OCI-LY3 (cell line): Measurements from ENCODE around the gene C16orf90.

Source experiments
- H2AFZ ChIP-seq: fragments of 200-600, 300-600 bp; shearing (Covaris generic); 2 replicates; pipeline ENCODE4 v1.6.0; 2014; ENCODE audit warnings: antibody characterized with exemption, low read depth, low read length
- H3K27ac ChIP-seq: fragments of 200-600, 300-600 bp; sonication (generic); 2 replicates; pipeline ENCODE4 v1.5.1; 2014; ENCODE audit warnings: mild to moderate bottlenecking, low read length, moderate library complexity, mixed read lengths
- H3K27me3 ChIP-seq: fragments of 200-600, 300-600 bp; sonication (generic); 2 replicates; pipeline ENCODE4 v1.6.1; 2014; ENCODE audit warnings: low read depth, low read length, mixed read lengths
- H3K36me3 ChIP-seq: fragments of 200-600, 300-600 bp; sonication (generic); replicated peaks from 2 replicates; pipeline ENCODE3; 2014; ENCODE audit warnings: low read depth, low read length, mixed read lengths
- H3K4me1 ChIP-seq: fragments of 300-600, 200-600 bp; sonication (generic); 2 replicates; pipeline ENCODE4 v1.6.1; 2014; ENCODE audit warnings: low read length, mixed read lengths
- H3K4me2 ChIP-seq: fragments of 200-600, 300-600 bp; sonication (generic); 2 replicates; pipeline ENCODE4 v1.6.1; 2014; ENCODE audit warnings: low read length, mixed read lengths
- H3K4me3 ChIP-seq: fragments of 300-600, 200-600 bp; sonication (generic); 2 replicates; pipeline ENCODE4 v1.5.1; 2014; ENCODE audit warnings: antibody characterized with exemption, mild to moderate bottlenecking, low read length, moderate library complexity
- H3K79me2 ChIP-seq: fragments of 300-600, 200-600 bp; shearing (Covaris generic); 2 replicates; pipeline ENCODE4 v1.6.1; 2014; ENCODE audit warnings: mild to moderate bottlenecking, low read length, mixed read lengths
- H3K9ac ChIP-seq: fragments of 300-600, 200-600 bp; shearing (Covaris generic); 2 replicates; pipeline ENCODE4 v1.6.0; 2014; ENCODE audit warnings: mild to moderate bottlenecking, low read length, moderate library complexity
- H3K9me3 ChIP-seq: fragments of 200-600, 300-600 bp; shearing (Covaris generic); 2 replicates; pipeline ENCODE4 v1.6.1; 2014; ENCODE audit warnings: low read length, mixed read lengths; ENCODE audit not compliant: insufficient read depth
- H4K20me1 ChIP-seq: fragments of 200-600, 300-600 bp; sonication (generic); 2 replicates; pipeline ENCODE4 v1.6.1; 2016; ENCODE audit warnings: low read length, mixed read lengths; ENCODE audit not compliant: insufficient read depth
- EZH2phosphoT487 ChIP-seq: fragments of 200-600 bp; shearing (Covaris generic); IDR thresholded peaks from 2 replicates; pipeline ENCODE4 v1.6.1; 2018; ENCODE audit warnings: antibody characterized with exemption, mixed run types, low read depth
- TF ChIP-seq, protein P1 (sequence below): fragments of 200-600, 300-600 bp; sonication (generic); IDR thresholded peaks from 2 replicates; pipeline ENCODE4 v1.5.1; 2014; ENCODE audit warnings: antibody characterized with exemption, low read length, low read depth

C16orf90 gene, protein sequence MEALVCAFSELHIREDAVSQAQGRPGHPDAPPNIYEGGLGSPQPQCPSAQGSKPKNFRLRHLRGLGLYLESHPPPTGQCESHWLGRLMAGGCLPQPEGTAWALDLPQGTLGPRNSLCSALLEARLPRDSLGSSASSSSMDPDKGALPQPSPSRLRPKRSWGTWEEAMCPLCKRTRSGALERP

DNA sequence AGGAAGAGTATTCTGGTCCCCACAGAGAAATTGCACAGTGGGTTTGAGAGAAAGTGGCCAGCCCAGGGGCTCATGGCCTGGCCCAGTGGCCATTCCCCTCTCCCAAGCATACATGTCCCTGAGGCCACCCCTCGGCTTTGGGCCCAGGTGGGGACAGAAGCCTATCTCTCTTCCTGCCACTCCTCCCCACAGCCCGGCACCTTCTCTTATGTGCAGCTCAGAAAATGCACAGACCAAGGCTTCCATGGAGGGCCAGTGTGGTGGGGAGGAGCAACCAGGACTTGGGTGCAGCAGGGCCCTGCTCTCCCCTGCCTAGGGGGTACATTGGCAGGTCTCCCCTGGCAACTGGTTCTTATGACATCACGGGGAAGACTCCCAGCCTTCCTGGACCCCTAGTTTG is at the start of gene C16orf90:
TSS of gene C16orf90 (minus strand) at position 314 of the 400 bp plus-strand sequence. CDS start at position 246, 68 bp downstream.
- H3K9ac ChIP-seq, result no peak within 1 kb of the TSS
- TF ChIP-seq, protein P1, sequence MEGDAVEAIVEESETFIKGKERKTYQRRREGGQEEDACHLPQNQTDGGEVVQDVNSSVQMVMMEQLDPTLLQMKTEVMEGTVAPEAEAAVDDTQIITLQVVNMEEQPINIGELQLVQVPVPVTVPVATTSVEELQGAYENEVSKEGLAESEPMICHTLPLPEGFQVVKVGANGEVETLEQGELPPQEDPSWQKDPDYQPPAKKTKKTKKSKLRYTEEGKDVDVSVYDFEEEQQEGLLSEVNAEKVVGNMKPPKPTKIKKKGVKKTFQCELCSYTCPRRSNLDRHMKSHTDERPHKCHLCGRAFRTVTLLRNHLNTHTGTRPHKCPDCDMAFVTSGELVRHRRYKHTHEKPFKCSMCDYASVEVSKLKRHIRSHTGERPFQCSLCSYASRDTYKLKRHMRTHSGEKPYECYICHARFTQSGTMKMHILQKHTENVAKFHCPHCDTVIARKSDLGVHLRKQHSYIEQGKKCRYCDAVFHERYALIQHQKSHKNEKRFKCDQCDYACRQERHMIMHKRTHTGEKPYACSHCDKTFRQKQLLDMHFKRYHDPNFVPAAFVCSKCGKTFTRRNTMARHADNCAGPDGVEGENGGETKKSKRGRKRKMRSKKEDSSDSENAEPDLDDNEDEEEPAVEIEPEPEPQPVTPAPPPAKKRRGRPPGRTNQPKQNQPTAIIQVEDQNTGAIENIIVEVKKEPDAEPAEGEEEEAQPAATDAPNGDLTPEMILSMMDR, result no peak
- no peak for TF ChIP-seq EZH2phosphoT487
- no peak within 1 kb of the TSS for H3K27ac ChIP-seq
- H3K27me3 ChIP-seq, result no peaks in the 10 kb centered on the region
- no peaks in the 10 kb centered on the region for H3K36me3 ChIP-seq
- H3K4me3 ChIP-seq, result no peak within 1 kb of the TSS
- no peaks in the 10 kb centered on the region for H3K4me1 ChIP-seq
- no peaks in the 10 kb centered on the region for H3K79me2 ChIP-seq
- H3K4me2 ChIP-seq, result no peak within 1 kb of the TSS
- no peaks in the 10 kb centered on the region for H3K9me3 ChIP-seq
- H4K20me1 ChIP-seq, result no peaks in the 10 kb centered on the region
- H2AFZ ChIP-seq, result no peak within 1 kb of the TSS

DNA sequence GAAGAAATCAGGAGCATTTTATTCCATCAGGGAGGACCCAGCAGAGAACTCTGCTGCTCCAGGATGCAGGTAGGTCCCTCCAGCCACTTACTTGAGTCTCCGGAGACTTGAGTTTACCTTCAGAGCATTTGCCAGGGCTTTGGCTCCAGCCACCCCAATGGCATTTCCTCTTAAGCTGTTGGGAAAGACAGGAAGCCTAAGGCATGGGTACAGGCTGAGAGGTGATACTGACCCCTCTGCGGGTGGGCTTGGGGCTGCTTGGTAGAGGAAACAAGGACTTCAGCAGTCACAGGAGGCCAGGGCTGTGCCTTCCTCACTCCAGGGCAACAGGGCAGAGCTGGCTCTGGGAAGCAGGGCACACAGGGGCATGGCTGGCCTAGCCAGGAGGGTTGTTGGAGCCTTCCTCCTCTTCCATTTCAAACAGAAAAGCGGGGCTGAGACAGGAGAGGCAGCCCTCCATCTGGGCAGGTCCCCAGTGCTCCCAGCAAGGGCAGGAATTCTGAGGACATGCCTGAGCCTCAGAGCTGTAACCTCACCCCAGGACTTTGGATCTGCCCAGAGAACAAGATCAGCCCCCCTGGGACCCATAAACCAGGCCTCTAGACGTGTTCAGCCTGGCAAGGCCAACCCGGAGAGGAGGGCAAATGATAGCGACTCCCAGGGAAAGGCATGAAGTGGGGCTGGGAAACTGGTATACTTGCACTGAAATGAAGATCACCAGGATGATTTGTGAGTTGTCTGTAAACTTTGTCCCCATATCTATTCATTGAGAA is 47.5 kb upstream of the C16orf90 start:
- H3K9ac ChIP-seq, result no peak overlapping the region
- TF ChIP-seq, protein P1, result no peak
- no peak for TF ChIP-seq EZH2phosphoT487
- H3K4me3 ChIP-seq, result no peak overlapping the region
- no peaks in the 10 kb centered on the region for H3K4me1 ChIP-seq
- no peaks in the 10 kb centered on the region for H3K9me3 ChIP-seq
- no peaks in the 10 kb centered on the region for H4K20me1 ChIP-seq
- H2AFZ ChIP-seq, result no peak overlapping the region
- no peaks in the 10 kb centered on the region for H3K27me3 ChIP-seq
- H3K27ac ChIP-seq, result no peak overlapping the region
- no peak overlapping the region for H3K4me2 ChIP-seq
- no peaks in the 10 kb centered on the region for H3K36me3 ChIP-seq
- H3K79me2 ChIP-seq, result no peaks in the 10 kb centered on the region

DNA sequence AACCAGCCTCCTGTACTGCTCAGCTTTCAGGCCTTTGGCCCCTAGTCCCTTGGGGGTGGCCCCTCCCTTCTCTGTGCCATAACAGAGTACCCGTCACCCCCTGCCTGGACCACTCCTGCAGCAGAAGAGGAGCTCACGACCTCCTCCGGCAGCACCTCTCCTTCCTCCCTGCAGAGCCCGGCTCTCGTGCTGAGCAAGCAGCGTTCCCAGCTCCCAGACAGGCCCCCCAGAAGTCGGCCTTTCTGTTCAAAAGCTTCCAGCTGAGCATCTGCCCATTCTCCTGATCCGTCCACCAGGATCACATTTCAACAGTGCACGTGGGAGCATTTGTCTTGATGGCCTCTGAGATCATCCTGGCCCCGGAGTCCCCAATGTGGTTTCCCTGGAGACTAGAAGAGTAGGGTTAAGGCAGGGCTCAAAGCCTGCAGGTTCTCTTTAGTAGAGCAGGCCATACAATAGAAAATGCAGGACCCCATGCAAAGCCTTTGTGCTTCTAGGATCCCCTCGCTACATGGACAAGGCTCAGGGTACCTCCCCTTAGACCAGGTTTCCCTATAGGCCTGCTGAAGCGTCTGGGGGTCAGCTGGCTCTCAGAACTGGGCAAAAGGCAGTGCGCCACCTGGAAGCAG is 46.4 kb upstream of the C16orf90 start:
- no peaks in the 10 kb centered on the region for H3K4me1 ChIP-seq
- H3K9ac ChIP-seq, result no peak overlapping the region
- H3K36me3 ChIP-seq, result peaks cover 3% of the 10 kb centered on the region
- no peaks in the 10 kb centered on the region for H3K9me3 ChIP-seq
- H2AFZ ChIP-seq, result no peak overlapping the region
- no peak for TF ChIP-seq EZH2phosphoT487
- TF ChIP-seq, protein P1, result no peak
- no peak overlapping the region for H3K4me3 ChIP-seq
- no peaks in the 10 kb centered on the region for H3K79me2 ChIP-seq
- H3K27me3 ChIP-seq, result no peaks in the 10 kb centered on the region
- no peak overlapping the region for H3K27ac ChIP-seq
- no peaks in the 10 kb centered on the region for H4K20me1 ChIP-seq
- H3K4me2 ChIP-seq, result no peak overlapping the region

DNA sequence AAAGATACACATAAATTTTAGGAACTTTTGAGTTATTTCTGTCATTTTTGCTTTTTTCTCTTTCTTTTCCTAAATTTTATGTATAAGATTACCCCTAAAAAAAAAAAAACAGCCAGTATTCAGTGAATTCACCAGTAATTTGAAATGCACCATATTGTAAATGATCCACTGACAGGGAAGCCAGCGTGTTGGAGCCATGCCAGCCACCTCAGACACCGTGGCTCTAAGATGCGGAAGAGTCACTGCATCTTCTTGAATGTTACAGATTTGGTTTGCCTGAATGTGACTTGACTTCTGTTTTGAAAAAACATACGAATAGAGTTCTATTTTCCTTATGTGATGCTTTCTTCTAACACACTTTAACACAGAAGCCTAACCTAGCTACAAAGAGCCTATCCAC is 42.9 kb upstream of the C16orf90 start:
- no peaks in the 10 kb centered on the region for H3K79me2 ChIP-seq
- no peak overlapping the region for H2AFZ ChIP-seq
- H3K27ac ChIP-seq, result no peak overlapping the region
- no peaks in the 10 kb centered on the region for H3K27me3 ChIP-seq
- H3K9ac ChIP-seq, result no peak overlapping the region
- H4K20me1 ChIP-seq, result no peaks in the 10 kb centered on the region
- no peaks in the 10 kb centered on the region for H3K4me1 ChIP-seq
- H3K4me2 ChIP-seq, result no peak overlapping the region
- TF ChIP-seq, protein P1, result no peak
- TF ChIP-seq EZH2phosphoT487, result no peak
- no peak overlapping the region for H3K4me3 ChIP-seq
- no peaks in the 10 kb centered on the region for H3K9me3 ChIP-seq
- peaks cover 3% of the 10 kb centered on the region for H3K36me3 ChIP-seq
